ENCODE measurements around the gene KIAA0040.

Gene KIAA0040

GRCh38 chr1:175174309-175175102, 18.1 kb downstream of the KIAA0040 start:
- H3K4me3 ChIP-seq: no peak overlapping the region
- H3K27ac ChIP-seq: no peak overlapping the region

GRCh38 chr1:175173531-175173930, 19.0 kb downstream of the KIAA0040 start:
- H3K27ac ChIP-seq: no peak overlapping the region
- no peak overlapping the region for H3K4me3 ChIP-seq

GRCh38 chr1:175172503-175172902, 20.1 kb downstream of the KIAA0040 start:
- Histone ChIP-seq H3K27ac (no peak overlapping the region), H3K4me3 (no peak overlapping the region)

DNA sequence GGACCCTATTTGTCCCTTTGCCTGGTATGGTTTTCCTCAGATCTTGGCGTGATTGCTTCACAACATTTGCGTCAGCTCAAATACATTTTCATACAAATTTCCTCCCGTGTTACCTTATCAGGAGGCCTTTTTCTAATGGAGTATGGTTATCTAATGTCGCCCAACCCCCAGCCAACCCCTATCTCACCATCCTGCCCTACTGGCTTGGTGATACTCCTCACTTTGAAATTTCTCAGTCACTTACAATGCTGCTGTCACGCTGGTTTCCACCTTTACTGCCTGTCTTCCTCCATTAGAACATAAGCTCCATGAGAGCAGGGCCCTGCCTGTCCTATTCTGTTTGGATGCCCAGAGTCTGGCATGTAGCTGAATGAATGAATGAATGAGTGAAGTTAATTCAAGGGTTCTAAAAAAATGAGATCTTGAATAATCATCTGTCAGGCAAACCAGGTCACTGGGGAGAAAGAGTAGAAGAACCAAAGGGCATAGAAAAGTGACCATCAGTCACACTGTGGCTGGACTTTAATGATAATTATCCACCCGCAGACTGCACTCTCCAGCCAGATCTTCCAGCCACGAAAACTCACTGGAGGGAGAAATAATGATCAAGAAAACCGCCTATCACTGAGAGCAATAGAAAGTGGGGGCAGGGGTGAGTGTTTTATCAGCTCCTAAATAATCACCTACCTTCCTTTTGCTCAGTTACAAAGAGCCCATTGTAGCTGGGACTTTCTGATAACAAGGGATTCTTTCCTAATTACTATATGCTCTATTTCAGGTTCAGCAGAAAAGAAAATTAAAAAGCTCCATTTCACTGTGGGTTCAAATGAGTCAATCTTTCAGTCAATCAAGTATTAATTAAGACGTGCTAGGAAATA, 21.3 kb downstream of the KIAA0040 start:
- no peak overlapping the region for H3K4me3 ChIP-seq
- H3K27ac ChIP-seq: peak overlapping the region in 1 of 21 experiments; percentile 21

DNA sequence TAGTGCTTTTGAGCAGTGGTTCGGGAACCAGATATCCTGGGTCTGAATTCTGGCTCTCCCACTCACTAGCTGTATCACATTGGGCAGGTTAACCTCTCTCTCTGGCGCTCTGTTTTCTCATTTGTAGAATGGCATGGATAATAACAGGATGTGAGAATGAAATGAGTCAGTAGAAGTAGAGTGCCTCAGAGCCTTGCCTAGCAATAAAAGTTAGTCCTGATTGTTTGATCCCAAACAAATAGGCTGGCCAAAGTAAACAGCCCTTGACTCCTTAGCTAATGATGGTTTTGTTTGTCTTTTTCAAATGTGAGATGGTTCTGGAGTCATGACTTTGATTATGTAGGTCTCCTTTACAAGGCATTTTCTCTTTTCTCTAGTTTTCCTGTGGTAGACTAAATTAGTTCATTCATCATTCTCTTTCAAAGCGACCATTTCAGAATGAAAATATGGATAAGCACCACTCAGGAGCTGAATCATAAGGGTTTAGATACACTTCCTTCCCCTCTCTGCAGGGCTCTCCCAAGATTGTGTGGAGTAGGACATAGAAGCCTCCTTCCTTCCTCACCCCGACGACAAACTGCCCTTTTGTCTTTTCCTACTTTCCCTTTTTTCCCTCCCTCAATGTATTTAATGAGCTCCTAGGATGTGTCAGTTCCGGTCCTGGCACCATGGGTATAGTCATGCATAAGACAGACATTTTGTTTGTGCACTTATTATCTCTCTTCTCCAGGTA, 23.1 kb downstream of the KIAA0040 start:
- H3K4me3 ChIP-seq: no peak overlapping the region

DNA sequence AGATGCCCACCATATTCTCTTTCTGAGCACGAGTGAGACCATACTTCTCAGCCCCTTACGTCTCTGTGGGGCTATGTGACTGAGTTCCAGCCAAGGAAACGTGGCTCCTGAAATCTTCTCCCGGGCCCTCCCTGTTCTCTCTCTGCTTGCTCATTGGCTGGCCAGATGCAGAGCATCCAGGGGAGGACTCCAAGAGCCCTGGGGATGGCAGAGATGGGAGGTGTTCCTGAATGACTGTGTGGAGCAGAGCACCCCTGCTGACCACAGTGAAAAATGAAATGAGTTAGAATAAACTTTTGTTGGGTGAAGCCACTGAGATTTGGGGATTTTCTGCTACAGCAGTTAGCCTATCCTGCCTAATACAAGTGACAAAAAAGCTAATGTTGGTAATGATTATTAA, 23.8 kb downstream of the KIAA0040 start:
- peak overlapping the region in 1 of 21 experiments; percentile 2 for H3K27ac ChIP-seq

More for the DNA sequence above, 23.1 kb downstream of the KIAA0040 start:
- H3K27ac ChIP-seq: peak overlapping the region in 2 of 21 experiments; percentile 0 to 43

DNA sequence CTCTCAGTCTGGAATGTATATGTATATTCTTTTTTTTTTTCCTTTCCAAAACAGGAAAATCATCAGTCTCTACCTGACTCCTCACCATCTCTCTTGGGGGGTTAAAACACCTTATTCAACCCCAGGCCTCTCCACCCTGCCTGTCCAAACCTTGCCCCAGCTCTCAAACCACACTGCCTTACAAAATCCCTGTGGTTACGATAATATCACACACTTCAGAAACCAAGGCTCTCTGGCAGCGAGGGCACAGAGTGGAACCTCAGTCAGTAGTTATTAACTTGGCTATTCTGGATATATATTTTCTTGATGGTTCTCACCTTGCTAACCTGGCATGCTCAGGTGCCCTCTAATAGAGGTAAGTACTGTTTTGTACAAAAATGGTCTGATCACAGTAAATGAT, 24.7 kb downstream of the KIAA0040 start:
- no peak overlapping the region for H3K27ac ChIP-seq
- H3K4me3 ChIP-seq: no peak overlapping the region

More for the DNA sequence above, 23.8 kb downstream of the KIAA0040 start:
- no peak overlapping the region for H3K4me3 ChIP-seq

DNA sequence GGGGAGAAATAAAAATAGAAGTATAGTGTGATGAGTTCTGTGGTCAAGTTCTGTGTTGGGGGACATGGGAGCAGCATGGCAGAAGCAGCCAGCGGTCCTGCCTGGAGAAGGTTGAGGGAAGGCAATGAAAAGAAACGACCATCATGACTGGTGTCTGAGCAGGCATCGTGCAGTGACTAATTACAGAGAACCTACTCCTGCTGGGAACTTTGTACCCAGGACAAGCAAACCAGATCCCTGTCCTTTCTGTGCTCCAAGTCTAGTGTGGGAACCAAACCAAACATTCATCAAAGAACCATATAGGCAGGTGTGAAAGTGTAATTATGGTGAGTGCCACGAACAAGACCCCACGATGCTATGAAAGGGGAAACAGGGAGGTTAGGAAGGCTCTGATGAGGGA, 25.8 kb downstream of the KIAA0040 start:
- Histone ChIP-seq H3K4me3 (no peak overlapping the region), H3K27ac (no peak overlapping the region)

DNA sequence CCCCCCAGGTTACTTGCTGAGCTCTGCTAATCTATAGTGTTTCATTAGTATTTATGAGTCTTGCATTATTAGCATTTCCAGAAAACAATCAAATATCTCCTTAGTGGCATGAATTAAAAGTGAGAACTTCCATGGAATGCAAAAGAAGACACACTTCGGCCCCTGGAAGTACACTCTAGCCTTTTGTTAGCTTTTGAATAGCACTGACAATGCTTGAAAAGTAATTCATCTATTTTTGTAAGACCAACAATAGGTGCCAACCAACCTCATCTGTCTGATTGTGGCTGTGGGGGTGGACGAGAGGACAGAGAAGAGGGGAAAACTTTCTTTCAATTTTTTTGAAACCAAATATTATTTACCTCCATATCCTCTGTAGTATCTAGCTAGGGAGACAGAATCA, 27.8 kb downstream of the KIAA0040 start:
- no peak overlapping the region for H3K27ac ChIP-seq
- no peak overlapping the region for H3K4me3 ChIP-seq

- Histone ChIP-seq H3K4me3 (no peak overlapping the region), H3K27ac (no peak overlapping the region)
These were observed 28.9 kb downstream of the KIAA0040 start for GRCh38 chr1:175163702-175164101.

- no peak overlapping the region for H3K27ac ChIP-seq
- H3K4me3 ChIP-seq: no peak overlapping the region
These were observed 29.6 kb downstream of the KIAA0040 start for GRCh38 chr1:175162955-175163354.

DNA sequence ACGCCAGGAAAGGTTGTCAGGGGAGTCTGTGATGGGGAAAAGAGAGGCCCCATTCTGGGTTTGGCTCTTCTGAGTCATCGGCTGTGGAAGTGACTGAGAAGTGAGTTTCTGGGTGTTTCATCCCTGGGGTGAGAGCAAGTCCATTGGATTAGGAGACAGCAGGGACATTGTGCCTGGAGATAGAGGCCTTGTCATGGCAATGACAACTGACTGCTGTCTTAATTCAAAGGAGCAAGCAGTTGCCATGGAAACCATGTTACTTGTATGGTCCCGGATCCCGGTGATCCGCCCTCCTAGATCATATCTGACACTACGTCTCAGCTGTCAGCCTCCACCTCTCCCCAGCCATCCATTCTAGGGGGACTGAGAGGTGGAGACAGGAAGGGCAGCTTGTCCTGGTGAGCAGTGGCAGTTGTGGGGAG, 34.4 kb downstream of the KIAA0040 start:
- Histone ChIP-seq H3K4me3 (no peak overlapping the region), H3K27ac (no peak overlapping the region)

- Histone ChIP-seq H3K4me3 (no peak overlapping the region), H3K27ac (no peak overlapping the region)
These were observed 35.4 kb downstream of the KIAA0040 start for GRCh38 chr1:175157200-175157599.

GRCh38 chr1:175155936-175156335, 36.6 kb downstream of the KIAA0040 start:
- no peak overlapping the region for H3K27ac ChIP-seq
- no peak overlapping the region for H3K4me3 ChIP-seq

DNA sequence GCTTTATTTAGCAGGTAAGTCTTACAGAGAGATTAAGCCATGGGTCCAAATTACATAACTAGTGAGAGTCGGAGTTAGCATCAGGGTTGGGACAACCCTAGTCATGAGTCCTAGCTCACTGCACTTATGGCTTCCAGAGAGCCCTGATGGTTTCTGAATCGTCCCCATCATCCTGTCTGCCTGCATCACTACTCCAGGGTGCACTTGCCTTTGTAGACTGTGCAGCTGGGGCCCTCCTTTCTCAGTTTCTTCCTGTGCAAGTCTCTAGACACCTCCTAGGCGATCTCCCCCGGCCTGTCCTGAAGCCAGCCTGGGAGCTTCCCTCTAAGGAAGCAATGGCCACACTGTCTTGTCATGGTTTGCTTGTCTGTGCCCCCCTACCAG, 37.1 kb downstream of the KIAA0040 start:
- Histone ChIP-seq H3K4me3 (no peak overlapping the region), H3K27ac (no peak overlapping the region)

GRCh38 chr1:175154629-175155472, 37.7 kb downstream of the KIAA0040 start:
- H3K27ac ChIP-seq: no peak overlapping the region
- H3K4me3 ChIP-seq: no peak overlapping the region

GRCh38 chr1:175152006-175152652, 40.4 kb downstream of the KIAA0040 start:
- H3K27ac ChIP-seq: no peak overlapping the region
- no peak overlapping the region for H3K4me3 ChIP-seq

DNA sequence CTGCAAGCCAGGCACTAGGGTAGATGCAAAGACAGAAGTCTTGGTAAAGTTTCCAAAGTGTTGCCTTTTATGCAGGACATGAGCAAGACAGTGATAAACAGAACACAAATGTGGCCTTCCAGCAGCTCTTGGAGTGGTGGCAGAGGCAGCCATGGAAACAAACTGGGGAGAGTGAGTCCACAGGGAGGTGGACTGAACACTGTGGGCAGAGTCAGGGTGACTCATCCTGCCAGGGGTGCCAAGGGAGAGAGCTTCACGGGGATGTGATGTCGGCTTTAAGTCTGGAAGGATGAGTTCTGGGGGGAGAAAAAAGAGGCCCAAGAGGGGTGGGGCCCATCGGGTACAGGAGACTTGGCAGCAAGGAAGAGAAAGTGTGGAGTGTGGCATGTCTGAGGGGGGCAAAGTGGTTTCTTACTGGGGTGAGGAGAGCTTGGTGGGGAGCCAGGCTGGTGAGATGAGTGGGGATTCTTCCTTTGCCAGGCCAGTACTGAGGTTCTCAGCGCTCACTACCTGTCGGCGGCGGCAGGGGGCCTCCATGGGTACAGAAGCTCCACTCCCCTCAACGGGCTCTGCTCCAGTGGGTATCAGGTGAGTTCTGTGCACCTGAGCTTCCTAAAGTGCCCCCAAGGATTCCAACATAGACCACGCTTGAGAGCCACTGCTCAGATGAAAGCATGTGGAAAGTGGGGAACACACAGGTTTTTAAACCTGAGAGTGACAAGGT, 41.8 kb downstream of the KIAA0040 start:
- H3K27ac ChIP-seq: no peak overlapping the region
- H3K4me3 ChIP-seq: no peak overlapping the region

Measured in skin epidermis (tissue), 12 donors.